Mammary epithelial cell (primary cell): ENCODE data around the gene KRTCAP2.

Experiments used
- CTCF ChIP-seq, 2 donors: IDR thresholded peaks in 1 of 2; conservative IDR thresholded peaks in 1 of 2; 2 replicates each; pipeline ENCODE4 v1.5.1; 2011 to 2012; ENCODE audit warnings: inconsistent platforms in 2 of 2, low read length in 2 of 2, mild to moderate bottlenecking in 2 of 2, control low read depth in 1 of 2, low read depth in 1 of 2; ENCODE audit not compliant: insufficient read depth in 1 of 2; ENCODE audit errors: extremely low read depth in 1 of 2
- EZH2 ChIP-seq: IDR thresholded peaks from 2 replicates; pipeline ENCODE4 v1.6.1; 2012; ENCODE audit warnings: low read length, inconsistent platforms, borderline replicate concordance

DNA sequence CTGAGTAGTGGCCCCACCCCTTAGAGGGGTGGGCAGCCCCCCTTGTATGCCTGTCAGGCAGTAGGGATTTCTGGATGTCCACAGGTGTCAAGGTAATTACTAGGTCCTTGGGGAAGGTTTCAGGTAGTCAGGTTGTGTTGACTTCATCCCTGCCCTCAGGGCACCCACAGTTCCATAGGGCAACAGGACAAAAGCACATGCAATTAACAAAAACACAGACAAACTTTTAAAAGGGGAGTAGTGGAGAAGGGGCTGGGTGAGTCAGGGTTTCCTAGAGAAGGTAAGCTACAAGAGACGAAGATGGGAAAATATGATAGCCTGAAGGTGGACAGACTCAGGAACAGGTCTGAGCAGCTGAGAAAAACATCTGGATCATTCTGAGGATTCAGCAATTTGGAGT, 14.1 kb downstream of the KRTCAP2 start:
- no peak for TF ChIP-seq CTCF (conservative IDR thresholded peaks at IDR 0.05 in 1 of 2, IDR thresholded peaks at IDR 0.05 in 1 of 2; ENCODE audit: extremely low read depth in 1 of 2, insufficient read depth in 1 of 2, low read depth in 1 of 2, low read length in 2 of 2)
- TF ChIP-seq EZH2 = no peak
